IPS-18c (cell line): ENCODE measurements around the gene OSBP2.

Experiments used
- H3K4me3 ChIP-seq: 2 replicates; pipeline ENCODE4 v1.7.0; 2013; ENCODE audit warnings: low read depth, mild to moderate bottlenecking, low read length, moderate library complexity; ENCODE audit not compliant: insufficient read depth
- H3K9me3 ChIP-seq: one replicate; pipeline ENCODE4 v1.6.1; 2013; ENCODE audit warnings: mild to moderate bottlenecking, low read length, moderate library complexity; ENCODE audit not compliant: control insufficient read depth, insufficient read depth

The OSBP2 gene

GRCh38 chr22:30863081-30863833 lies 168.6 kb downstream of the OSBP2 start:
- Histone ChIP-seq H3K9me3 (no peaks in the 10 kb centered on the region), H3K4me3 (no peak overlapping the region)

- H3K9me3 ChIP-seq: no peaks in the 10 kb centered on the region
- H3K4me3 ChIP-seq: no peak overlapping the region
These were observed 170.1 kb downstream of the OSBP2 start for GRCh38 chr22:30864441-30865420.

GRCh38 chr22:30865656-30866055 lies 171.0 kb downstream of the OSBP2 start:
- Histone ChIP-seq H3K4me3 (no peak overlapping the region), H3K9me3 (no peaks in the 10 kb centered on the region)

GRCh38 chr22:30866216-30866615 lies 171.5 kb downstream of the OSBP2 start:
- Histone ChIP-seq H3K9me3 (no peaks in the 10 kb centered on the region), H3K4me3 (no peak overlapping the region)

- Histone ChIP-seq H3K4me3 (no peak overlapping the region), H3K9me3 (no peaks in the 10 kb centered on the region)
These were observed 172.2 kb downstream of the OSBP2 start for GRCh38 chr22:30866811-30867271.

- H3K9me3 ChIP-seq: no peaks in the 10 kb centered on the region
- H3K4me3 ChIP-seq: no peak overlapping the region
These were observed 173.3 kb downstream of the OSBP2 start for GRCh38 chr22:30867746-30868662.

GRCh38 chr22:30868663-30869385 lies 174.2 kb downstream of the OSBP2 start:
- Histone ChIP-seq H3K9me3 (no peaks in the 10 kb centered on the region), H3K4me3 (no peak overlapping the region)

GRCh38 chr22:30869667-30870395 lies 175.2 kb downstream of the OSBP2 start:
- no peak overlapping the region for H3K4me3 ChIP-seq
- no peaks in the 10 kb centered on the region for H3K9me3 ChIP-seq

GRCh38 chr22:30870451-30871345 lies 176.0 kb downstream of the OSBP2 start:
- Histone ChIP-seq H3K9me3 (no peaks in the 10 kb centered on the region), H3K4me3 (no peak overlapping the region)

GRCh38 chr22:30871391-30872284 lies 177.0 kb downstream of the OSBP2 start:
- Histone ChIP-seq H3K9me3 (no peaks in the 10 kb centered on the region), H3K4me3 (no peak overlapping the region)

- no peak overlapping the region for H3K4me3 ChIP-seq
- H3K9me3 ChIP-seq: no peaks in the 10 kb centered on the region
These were observed 177.8 kb downstream of the OSBP2 start for GRCh38 chr22:30872285-30873041.

GRCh38 chr22:30873086-30873650 lies 178.5 kb downstream of the OSBP2 start:
- Histone ChIP-seq H3K9me3 (no peaks in the 10 kb centered on the region), H3K4me3 (no peak overlapping the region)

- Histone ChIP-seq H3K9me3 (no peaks in the 10 kb centered on the region), H3K4me3 (no peak overlapping the region)
These were observed 179.0 kb downstream of the OSBP2 start for GRCh38 chr22:30873661-30874060.
